ENCODE measurements around the gene LAMB4.

The LAMB4 gene

GRCh38 chr7:107989618-107990373 is 140.4 kb downstream of the LAMB4 start:
- DNase-seq: no peak

GRCh38 chr7:107982918-107983389 is 147.2 kb downstream of the LAMB4 start:
- no peak for DNase-seq

GRCh38 chr7:107982042-107982840 is 147.9 kb downstream of the LAMB4 start:
- no peak for DNase-seq

- DNase-seq: no peak
Measured at GRCh38 chr7:107981466-107981865, 148.7 kb downstream of the LAMB4 start.

- DNase-seq: no peak
Measured at GRCh38 chr7:107980671-107981190, 149.4 kb downstream of the LAMB4 start.

- DNase-seq: no peak
Measured at GRCh38 chr7:107980171-107980570, 150.0 kb downstream of the LAMB4 start.

GRCh38 chr7:107978815-107979408 is 151.2 kb downstream of the LAMB4 start:
- DNase-seq: no peak

GRCh38 chr7:107977048-107977447 is 153.1 kb downstream of the LAMB4 start:
- no peak for DNase-seq

GRCh38 chr7:107976620-107977019 is 153.5 kb downstream of the LAMB4 start:
- DNase-seq: no peak

GRCh38 chr7:107975394-107976013 is 154.7 kb downstream of the LAMB4 start:
- no peak for DNase-seq

- no peak for DNase-seq
Measured at GRCh38 chr7:107973861-107974260, 156.3 kb downstream of the LAMB4 start.
